Measurements from ENCODE around the gene CTSC. TPM values are rescaled to one million over a fixed set of nuclear protein-coding genes. Genes with fewer than 3 reads are reported as not detected.

The CTSC gene
- total and polyA plus RNA-seq, 2 experiments from 2014 or later = 46.0 to 47.6 TPM

DNA sequence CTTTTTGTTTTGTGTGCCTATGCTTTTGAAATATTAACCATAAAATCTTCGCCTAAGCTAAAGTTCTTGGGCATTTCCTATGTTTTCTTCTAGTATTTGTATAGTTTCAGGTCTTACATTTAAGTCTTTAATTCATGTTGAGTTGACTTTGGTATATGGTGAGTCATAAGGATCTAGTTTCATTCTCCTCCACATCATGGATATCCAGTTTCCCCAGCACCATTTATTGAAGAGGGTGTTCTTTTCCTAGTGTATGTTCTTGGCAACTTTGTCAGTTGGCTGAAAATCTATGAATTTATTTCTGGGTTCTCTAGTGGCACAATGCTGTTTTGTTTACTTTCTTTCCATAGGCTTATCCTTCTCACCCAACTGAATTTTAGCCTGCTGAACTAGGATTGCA lies 49.0 kb downstream of the CTSC start:
- Histone ChIP-seq H3K4me3 (no peak overlapping the region), H4K20me1 (ENCODE audit: insufficient read depth) (no peaks in the 10 kb centered on the region), H3F3A (ENCODE audit: insufficient read depth) (no peaks in the 10 kb centered on the region; the same call in 1 of the 2 replicates), H3K9me3 (ENCODE audit: low read depth) (no peaks in the 10 kb centered on the region), H3K79me2 (ENCODE audit: insufficient read depth) (no peaks in the 10 kb centered on the region), H2AFZ (no peak overlapping the region), H3K9me2 (ENCODE audit: insufficient read depth) (no peaks in the 10 kb centered on the region), H3K27ac (no peak overlapping the region), H3K27me3 (replicated peaks; ENCODE audit: insufficient read depth) (no peaks in the 10 kb centered on the region), H3K4me1 (ENCODE audit: insufficient read depth) (peaks cover 9% of the 10 kb centered on the region), H3K36me3 (ENCODE audit: low read depth) (no peaks in the 10 kb centered on the region; the same call in 1 of the 2 replicates), H3K9ac (no peak overlapping the region), H3K4me2 (ENCODE audit: unreplicated experiment) (no peak overlapping the region)
- in situ Hi-C loops (cut with MboI) = no loop called here
- WGBS, 2 experiments (ENCODE audit: low coverage in 1 of 2, low lambda C conversion rate in 2 of 2, missing lambda C conversion rate in 2 of 2) = 85 to 88% methylated on average over 1 of the region's 1 CpG
- no peak for DNase-seq
- no peak for TF ChIP-seq EZH2 (IDR thresholded peaks at IDR 0.05; ENCODE audit: insufficient read depth, poor library complexity, severe bottlenecking)
- no peak for TF ChIP-seq EZH2phosphoT487 (IDR thresholded peaks at IDR 0.05; ENCODE audit: insufficient read depth, low read depth)

DNA sequence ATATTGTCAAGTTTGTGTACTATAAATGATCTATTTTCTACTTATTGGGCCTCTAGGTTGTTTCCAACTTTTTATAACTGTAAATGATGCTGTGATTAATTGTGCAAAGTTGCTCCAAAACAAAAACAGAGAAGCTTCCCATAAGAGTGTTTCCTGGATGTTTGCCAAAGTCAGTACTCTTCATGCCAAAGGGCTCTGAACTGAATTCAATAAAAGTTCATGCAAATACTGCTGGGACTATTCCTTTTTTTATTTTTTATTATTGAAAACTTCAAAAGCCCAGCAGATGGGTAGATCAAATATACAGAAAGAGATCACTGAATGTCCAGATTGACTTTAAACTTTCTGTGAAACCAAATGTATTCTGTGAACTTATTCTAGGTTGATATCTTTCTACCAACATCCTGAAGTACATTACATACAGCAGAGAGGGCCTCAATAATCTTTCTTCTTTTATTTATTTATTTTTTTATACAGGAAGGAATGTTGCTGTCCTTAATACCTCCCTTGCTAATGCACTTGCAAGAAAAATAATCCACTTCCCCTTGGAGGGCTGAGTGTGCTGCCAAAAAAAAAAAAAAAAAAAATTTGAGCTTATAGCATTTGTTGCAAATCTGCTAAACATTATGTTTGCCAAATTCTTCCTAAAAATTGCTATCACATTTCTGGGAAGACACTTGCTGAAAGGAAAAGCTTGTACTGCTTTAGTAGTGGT lies 53.0 kb downstream of the CTSC start:
- no peak for DNase-seq
- Histone ChIP-seq H3K4me3 (no peak overlapping the region), H3K36me3 (ENCODE audit: low read depth) (no peaks in the 10 kb centered on the region), H3K4me2 (ENCODE audit: unreplicated experiment) (no peak overlapping the region), H3K27me3 (replicated peaks; ENCODE audit: insufficient read depth) (no peaks in the 10 kb centered on the region), H3K9ac (no peak overlapping the region), H3F3A (ENCODE audit: insufficient read depth) (no peaks in the 10 kb centered on the region), H3K79me2 (ENCODE audit: insufficient read depth) (no peaks in the 10 kb centered on the region), H2AFZ (no peak overlapping the region), H3K27ac (no peak overlapping the region), H3K9me3 (ENCODE audit: low read depth) (no peaks in the 10 kb centered on the region), H3K4me1 (ENCODE audit: insufficient read depth) (no peaks in the 10 kb centered on the region), H3K9me2 (ENCODE audit: insufficient read depth) (no peaks in the 10 kb centered on the region), H4K20me1 (ENCODE audit: insufficient read depth) (no peaks in the 10 kb centered on the region)
- no peak for TF ChIP-seq EZH2phosphoT487 (IDR thresholded peaks at IDR 0.05; ENCODE audit: insufficient read depth, low read depth)
- no peak for TF ChIP-seq EZH2 (IDR thresholded peaks at IDR 0.05; ENCODE audit: insufficient read depth, poor library complexity, severe bottlenecking)
- in situ Hi-C loops (cut with MboI) = no loop called here

DNA sequence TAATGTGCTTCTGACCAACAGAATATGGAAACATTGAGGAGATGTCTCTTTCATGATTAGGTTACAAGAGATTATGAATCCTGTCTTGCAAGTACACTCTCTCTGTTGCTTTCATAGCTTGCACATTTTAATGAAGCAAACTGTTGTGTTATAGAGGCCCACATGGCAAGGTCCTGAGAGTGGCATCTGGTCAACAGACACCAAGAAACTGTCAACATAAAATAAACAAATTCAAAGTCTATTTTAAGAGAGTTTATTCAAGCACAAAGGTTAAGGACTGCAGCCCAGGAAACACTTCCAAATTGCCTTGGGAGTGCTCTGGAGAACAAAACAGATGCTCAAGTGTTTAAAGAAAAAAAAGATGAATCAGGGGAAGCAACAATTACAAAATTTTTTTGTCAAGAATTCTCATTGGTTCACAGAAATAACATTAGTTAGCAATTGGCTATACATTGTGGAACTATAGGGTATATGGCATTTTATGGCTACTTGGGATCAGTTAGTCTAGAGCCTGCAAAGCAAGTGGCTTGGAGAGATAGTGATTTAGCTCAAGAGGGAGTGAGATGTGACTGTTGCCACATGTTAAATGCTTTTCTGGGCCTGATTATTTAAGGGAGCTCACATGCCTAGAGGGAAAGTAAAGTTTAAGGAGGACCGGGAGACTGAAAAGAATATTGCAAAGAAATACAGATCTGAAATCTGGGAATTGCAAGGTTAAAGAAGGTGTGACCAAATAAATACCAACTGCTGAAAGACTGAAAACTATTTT lies 54.6 kb downstream of the CTSC start:
- H3K79me2 ChIP-seq (ENCODE audit: insufficient read depth) = no peaks in the 10 kb centered on the region
- H2AFZ ChIP-seq = no peak overlapping the region
- H3K36me3 ChIP-seq (ENCODE audit: low read depth) = no peaks in the 10 kb centered on the region
- H3K27ac ChIP-seq = no peak overlapping the region
- no peaks in the 10 kb centered on the region for H3F3A ChIP-seq (ENCODE audit: insufficient read depth)
- in situ Hi-C loops (cut with MboI) = no loop called here
- no peaks in the 10 kb centered on the region for H3K9me2 ChIP-seq (ENCODE audit: insufficient read depth)
- H3K27me3 ChIP-seq (replicated peaks; ENCODE audit: insufficient read depth) = no peaks in the 10 kb centered on the region
- no peaks in the 10 kb centered on the region for H3K9me3 ChIP-seq (ENCODE audit: low read depth)
- no peak overlapping the region for H3K4me2 ChIP-seq (ENCODE audit: unreplicated experiment)
- 74 to 92% methylated on average over 1 of the region's 1 CpG for WGBS, 2 experiments (ENCODE audit: low coverage in 1 of 2, low lambda C conversion rate in 2 of 2, missing lambda C conversion rate in 2 of 2)
- no peak for DNase-seq
- H4K20me1 ChIP-seq (ENCODE audit: insufficient read depth) = no peaks in the 10 kb centered on the region
- H3K9ac ChIP-seq = no peak overlapping the region
- TF ChIP-seq EZH2phosphoT487 (IDR thresholded peaks at IDR 0.05; ENCODE audit: insufficient read depth, low read depth) (no peak), EZH2 (IDR thresholded peaks at IDR 0.05; ENCODE audit: insufficient read depth, poor library complexity, severe bottlenecking) (no peak)
- H3K4me3 ChIP-seq = no peak overlapping the region
- no peaks in the 10 kb centered on the region for H3K4me1 ChIP-seq (ENCODE audit: insufficient read depth)

DNA sequence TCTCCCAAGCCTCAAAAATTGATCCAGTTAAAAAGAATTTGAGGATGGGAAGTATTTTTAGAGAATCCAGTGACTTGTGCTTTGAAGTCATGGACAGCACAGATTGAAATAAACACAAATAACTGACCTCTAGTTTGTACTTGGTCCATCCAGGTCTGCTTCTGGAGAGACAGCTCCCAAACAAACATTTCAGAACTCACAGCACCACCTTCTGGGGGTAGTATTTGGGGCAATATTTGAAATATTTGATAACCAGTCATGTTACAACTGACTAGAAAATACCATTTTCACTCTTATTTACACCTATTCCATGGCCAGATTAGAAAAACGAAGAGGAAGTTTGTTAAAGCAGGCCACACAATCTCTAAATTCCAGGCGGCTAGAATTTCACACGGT lies 56.2 kb downstream of the CTSC start:
- Histone ChIP-seq H3K9ac (no peak overlapping the region), H3K4me1 (ENCODE audit: insufficient read depth) (no peaks in the 10 kb centered on the region), H3K9me2 (ENCODE audit: insufficient read depth) (no peaks in the 10 kb centered on the region), H3K4me2 (ENCODE audit: unreplicated experiment) (no peak overlapping the region), H2AFZ (no peak overlapping the region), H3F3A (ENCODE audit: insufficient read depth) (no peaks in the 10 kb centered on the region), H3K4me3 (no peak overlapping the region), H4K20me1 (ENCODE audit: insufficient read depth) (no peaks in the 10 kb centered on the region), H3K79me2 (ENCODE audit: insufficient read depth) (no peaks in the 10 kb centered on the region), H3K27ac (no peak overlapping the region), H3K36me3 (ENCODE audit: low read depth) (no peaks in the 10 kb centered on the region), H3K27me3 (replicated peaks; ENCODE audit: insufficient read depth) (no peaks in the 10 kb centered on the region), H3K9me3 (ENCODE audit: low read depth) (no peaks in the 10 kb centered on the region)
- WGBS, 2 experiments (ENCODE audit: low coverage in 1 of 2, low lambda C conversion rate in 2 of 2, missing lambda C conversion rate in 2 of 2) = 69 to 70% methylated on average over 3 of the region's 3 CpGs
- DNase-seq = peak; percentile 25
- TF ChIP-seq EZH2 (IDR thresholded peaks at IDR 0.05; ENCODE audit: insufficient read depth, poor library complexity, severe bottlenecking) (no peak), EZH2phosphoT487 (IDR thresholded peaks at IDR 0.05; ENCODE audit: insufficient read depth, low read depth) (no peak)
- in situ Hi-C loops (cut with MboI) = no loop called here
